GM19043 (cell line): ENCODE data around the gene VIL1.

ENCODE experiments used
- ATAC-seq: cut with Tn5 transposase; IDR thresholded peaks from one replicate; pipeline ENCODE4 v1.9.1; 2021; ENCODE audit warnings: low read depth; ENCODE audit not compliant: unreplicated experiment

VIL1 gene

DNA sequence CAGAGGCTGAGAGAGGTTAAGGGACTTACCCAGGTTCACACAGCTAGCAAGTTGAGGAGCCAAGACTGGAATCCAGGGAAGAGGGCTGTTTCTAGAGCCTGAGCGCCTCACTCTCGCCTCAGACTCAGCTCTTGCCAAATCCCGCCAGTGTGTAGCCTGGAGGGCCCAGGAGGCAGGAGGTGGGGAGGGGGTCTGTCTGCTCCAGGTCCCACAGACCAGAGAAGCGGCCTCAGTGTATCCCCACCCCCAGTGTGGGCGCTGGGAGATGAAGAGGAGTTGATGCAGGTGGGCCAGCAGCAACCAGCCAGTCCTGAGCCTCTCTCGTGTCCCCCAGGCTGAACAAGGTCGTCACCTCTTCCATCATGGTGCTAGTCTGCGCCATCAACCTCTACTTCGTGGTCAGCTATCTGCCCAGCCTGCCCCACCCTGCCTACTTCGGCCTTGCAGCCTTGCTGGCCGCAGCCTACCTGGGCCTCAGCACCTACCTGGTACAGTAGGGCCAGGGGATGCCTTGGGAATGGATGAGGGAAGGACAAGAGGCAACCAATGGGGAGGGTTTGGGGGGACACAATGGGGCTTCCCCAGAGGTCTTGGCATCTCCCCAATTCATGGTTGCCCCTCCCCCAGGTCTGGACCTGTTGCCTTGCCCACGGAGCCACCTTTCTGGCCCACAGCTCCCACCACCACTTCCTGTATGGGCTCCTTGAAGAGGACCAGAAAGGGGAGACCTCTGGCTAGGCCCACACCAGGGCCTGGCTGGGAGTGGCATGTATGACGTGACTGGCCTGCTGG, 24.4 kb upstream of the VIL1 start:
- no peak for ATAC-seq

- ATAC-seq: no peak
Observed at GRCh38 chr2:218395090-218395444, 23.9 kb upstream of the VIL1 start.

DNA sequence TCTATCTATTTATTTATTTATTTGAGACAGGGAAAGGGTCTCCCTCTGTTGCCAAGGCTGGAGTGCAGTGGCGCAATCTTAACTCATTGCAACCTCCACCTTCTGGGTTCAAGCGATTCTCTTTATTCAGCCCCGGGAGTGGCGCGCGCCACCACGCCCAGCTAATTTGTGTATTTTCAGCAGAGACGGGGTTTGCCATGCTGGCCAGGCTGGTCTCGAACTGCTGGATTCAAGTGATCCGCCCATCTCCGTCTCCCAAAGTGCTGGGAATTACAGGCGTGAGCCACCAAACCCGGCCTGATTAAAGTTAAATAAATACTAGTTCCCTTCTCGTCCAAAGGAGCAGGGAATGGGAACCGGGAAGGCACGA, 23.5 kb upstream of the VIL1 start:
- no peak for ATAC-seq

DNA sequence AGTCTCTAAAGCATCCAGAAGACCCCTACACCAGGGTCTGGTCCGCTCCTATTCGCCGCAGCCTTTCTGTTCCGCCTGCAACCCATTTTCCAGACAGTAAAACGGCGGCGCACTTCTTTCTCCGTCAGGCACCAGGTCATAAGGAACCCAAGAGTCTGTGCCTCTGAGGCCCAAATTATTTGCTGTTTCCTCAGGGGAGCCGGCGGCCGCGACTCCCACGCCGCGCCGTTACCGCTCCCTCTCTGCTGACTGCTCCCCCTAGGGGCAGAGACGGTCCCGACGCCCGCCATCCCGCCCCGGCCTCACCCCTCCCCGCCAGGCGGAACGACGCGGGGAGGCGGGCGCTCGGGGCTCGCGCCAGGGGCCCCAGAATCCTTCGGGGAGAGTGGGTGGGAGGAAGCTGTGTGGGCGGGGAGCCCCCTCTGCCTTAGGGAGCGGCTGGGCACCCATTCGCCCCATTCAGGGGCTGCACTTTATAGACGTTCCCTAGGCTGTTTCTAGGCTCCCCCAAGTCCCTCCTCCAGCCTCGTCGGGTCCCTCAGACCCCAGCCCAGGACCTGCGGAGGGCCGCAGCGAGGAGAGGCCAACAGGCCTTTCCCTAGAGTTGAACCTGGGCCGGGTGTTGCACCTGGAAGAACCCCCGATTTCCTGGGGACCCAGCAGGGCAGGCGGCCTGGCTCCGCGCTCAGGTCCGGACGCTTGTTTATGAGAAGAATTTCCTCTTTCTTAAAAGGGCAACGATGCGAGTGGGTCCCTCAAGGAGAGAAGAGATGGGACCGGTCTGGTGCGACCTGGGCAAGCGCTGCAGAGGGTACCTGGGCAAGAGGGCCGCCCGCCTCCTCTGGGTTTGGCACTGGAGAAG, 22.9 kb upstream of the VIL1 start:
- ATAC-seq: peak; percentile 44

GRCh38 chr2:218396688-218397462, 22.0 kb upstream of the VIL1 start:
- no peak for ATAC-seq

DNA sequence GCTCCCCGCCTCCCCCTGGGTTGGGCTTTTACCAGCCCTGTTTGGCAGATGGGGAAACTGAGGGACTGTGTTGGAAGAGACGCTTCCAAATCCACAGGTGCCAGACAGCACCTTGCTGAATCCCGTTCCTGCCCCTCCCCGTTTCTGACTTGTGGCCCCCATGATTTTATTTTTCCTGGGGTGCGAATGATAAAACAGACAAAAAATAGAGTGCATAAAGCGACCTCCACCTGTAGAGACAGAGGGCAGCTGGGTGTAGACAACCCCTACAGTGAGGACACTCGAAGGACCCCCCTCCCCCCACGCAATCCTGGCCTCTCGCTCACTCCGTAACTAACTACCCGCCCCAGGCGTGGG, 21.5 kb upstream of the VIL1 start:
- no peak for ATAC-seq

DNA sequence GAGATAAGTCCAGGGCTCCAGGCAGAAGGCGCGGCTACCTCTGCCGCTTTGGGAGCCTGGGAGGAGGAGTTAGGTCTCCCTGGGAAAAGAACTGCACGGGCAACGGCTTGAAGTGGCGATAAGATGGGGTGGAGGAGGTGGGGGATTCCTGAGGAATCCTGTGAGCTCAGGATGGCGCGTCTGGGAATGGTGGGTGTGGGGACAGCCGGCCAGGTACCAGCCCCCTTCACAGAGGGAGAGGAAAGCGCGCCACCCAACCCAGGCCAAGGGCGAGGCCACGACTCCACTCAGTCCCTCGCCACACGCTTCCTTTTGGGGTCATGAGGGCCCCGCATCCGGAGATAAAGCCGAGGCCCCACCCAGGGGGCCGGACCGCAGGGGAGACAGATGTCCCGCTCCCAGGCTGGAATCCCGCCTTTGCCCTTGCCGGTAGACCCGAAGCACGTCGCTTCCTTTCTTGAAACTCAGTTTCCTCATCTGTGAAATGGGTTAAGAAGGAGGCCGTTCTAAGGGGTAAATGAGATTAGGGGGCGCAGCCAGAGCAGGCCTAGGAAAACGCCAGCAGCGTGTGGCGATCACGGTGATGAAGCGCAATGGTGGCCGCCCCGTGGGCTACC, 21.0 kb upstream of the VIL1 start:
- ATAC-seq: no peak

- peak; percentile 2 for ATAC-seq
Observed at GRCh38 chr2:218398437-218399390, 20.2 kb upstream of the VIL1 start.

- peak; percentile 29 for ATAC-seq
Observed at GRCh38 chr2:218399391-218400166, 19.3 kb upstream of the VIL1 start, which contains the start of gene CTDSP1. TSS of gene CTDSP1 (plus strand) at chr2:218399868. CDS start at chr2:218400091, 223 bp downstream.

DNA sequence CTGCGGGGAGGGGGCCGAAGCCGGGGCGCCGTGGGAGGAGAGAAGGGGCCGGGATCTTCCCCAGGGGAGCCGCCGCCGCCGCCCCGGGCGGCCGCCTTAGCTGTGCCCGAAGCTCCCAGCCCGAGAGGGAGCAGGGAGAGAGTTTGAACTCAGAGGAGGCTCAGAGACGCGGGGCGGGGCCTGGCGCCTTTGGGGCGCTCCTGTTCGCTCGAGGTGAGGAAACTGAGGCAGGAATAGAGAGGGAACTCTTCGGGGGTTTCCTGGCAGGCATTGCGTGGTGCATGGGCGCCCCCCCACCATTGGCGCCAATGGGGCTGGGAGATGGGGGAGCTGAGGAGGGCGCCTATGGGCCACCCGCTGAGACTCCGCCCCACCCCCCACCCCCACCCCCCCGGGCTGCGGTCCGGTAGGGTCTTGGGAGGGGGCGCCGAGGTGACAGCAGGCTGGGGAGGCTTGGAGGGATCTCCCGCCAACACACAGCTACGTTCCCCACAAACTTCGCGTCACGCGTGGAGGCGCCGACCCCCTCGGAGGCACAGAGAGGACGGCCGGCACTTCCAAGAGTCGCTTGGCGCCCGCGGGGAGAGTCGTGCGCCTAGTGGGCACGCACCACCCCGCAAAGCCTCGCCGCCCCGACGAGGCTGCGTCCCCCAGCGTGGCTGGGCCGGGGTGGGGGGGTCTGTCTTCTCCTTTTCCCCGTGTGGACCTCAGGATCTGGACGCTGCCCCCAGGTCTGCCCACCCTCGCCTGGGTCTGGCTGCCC, 18.6 kb upstream of the VIL1 start:
- ATAC-seq: no peak

DNA sequence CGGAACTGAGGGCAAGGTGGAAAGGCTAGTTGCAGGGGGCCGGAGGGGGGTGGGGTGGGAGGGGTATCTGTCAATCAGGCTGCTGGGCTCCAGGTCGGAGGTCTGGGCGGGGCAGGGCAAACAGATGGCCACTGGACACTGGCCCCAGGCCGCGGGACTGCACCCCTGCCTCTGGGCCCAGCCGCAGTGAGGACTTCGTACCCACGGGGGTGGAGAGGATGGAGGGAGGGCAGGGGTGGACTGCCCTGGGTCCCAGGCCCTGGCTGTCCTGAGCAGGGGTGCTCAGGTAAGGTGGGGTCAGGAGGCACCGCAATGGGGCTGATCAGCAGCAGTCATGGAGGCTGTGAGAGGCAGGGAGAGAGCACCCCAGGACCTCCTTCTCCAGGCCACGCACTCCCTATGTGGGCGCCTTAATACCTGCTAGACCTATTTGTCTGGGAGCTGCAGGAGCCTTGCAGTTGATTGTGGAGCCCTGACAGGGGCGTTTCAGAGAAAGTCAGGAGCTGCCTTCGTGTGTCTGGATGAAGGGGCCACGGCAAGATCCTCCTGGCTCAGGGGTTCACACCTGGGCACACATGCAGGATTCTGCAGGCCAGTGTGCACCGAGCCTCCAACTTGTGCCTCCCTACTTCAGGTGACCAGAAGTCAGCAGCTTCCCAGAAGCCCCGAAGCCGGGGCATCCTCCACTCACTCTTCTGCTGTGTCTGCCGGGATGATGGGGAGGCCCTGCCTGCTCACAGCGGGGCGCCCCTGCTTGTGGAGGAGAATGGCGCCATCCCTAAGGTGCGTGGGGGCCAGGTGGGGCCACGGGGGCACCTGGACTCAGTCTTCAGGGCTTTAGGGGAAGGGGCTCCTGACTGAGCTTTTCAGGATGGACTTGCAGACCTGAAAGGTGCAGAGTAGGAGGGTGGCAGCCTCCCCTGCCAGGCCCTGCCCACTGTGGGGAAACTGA, 17.7 kb upstream of the VIL1 start:
- ATAC-seq: no peak

GRCh38 chr2:218401890-218402289, 17.0 kb upstream of the VIL1 start:
- ATAC-seq: no peak

DNA sequence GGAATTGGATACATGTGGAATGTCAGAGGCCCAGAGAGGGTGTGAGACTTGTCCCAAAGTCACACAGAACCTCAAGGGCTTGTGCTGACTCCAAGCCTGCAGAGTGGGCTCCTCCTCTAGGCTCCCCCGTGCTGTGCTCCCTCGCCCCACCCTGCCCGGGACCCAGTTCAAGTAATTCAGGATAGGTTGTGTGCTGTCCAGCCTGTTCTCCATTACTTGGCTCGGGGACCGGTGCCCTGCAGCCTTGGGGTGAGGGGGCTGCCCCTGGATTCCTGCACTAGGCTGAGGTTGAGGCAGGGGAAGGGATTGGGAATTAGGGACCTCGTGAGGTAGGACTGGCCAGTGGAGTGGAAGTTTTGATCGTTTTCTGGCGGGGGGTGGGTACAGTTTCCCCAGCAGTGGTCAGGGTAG, 16.4 kb upstream of the VIL1 start:
- no peak for ATAC-seq

DNA sequence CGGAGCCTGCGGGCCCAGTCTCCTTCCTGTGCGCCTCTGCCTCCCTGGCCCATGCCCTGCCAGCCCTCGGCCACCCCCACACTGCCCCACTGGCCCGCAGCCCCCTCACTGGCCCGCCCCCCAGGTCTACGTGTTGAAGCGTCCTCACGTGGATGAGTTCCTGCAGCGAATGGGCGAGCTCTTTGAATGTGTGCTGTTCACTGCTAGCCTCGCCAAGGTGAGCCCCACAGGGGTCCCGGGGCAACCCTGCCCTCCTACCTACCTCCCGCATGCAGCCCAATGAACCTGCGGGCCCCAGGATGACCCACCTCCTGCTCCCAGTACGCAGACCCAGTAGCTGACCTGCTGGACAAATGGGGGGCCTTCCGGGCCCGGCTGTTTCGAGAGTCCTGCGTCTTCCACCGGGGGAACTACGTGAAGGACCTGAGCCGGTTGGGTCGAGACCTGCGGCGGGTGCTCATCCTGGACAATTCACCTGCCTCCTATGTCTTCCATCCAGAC, 16.0 kb upstream of the VIL1 start:
- no peak for ATAC-seq

- ATAC-seq: no peak
Observed at GRCh38 chr2:218403810-218404209, 15.1 kb upstream of the VIL1 start.

GRCh38 chr2:218404351-218405085, 14.4 kb upstream of the VIL1 start:
- no peak for ATAC-seq
